NT2/D1 (cell line): ENCODE data around the gene SIGLEC15.

Source experiments
- SUZ12 ChIP-seq: IDR thresholded peaks from 2 replicates; pipeline ENCODE4 v1.6.1; 2011; ENCODE audit not compliant: insufficient read length, insufficient read depth; ENCODE audit errors: extremely low read depth
- YY1 ChIP-seq: IDR thresholded peaks from 2 replicates; pipeline ENCODE4 v1.6.1; 2011; ENCODE audit not compliant: insufficient read length, insufficient read depth
- ZNF274 ChIP-seq: IDR thresholded peaks from 2 replicates; pipeline ENCODE4 v1.6.1; 2011; ENCODE audit warnings: mild to moderate bottlenecking, low read depth, low read length

GRCh38 chr18:45782662-45783061 is 42.8 kb upstream of the SIGLEC15 start:
- TF ChIP-seq YY1 (no peak), ZNF274 (no peak), SUZ12 (no peak)
